OCI-LY3 (cell line): Measurements from ENCODE around the gene GARS1.

ENCODE experiments used
- H2AFZ ChIP-seq: fragments of 200-600, 300-600 bp; shearing (Covaris generic); 2 replicates; pipeline ENCODE4 v1.6.0; 2014; ENCODE audit warnings: antibody characterized with exemption, low read depth, low read length
- H3K27ac ChIP-seq: fragments of 200-600, 300-600 bp; sonication (generic); 2 replicates; pipeline ENCODE4 v1.5.1; 2014; ENCODE audit warnings: mild to moderate bottlenecking, low read length, moderate library complexity, mixed read lengths
- H3K27me3 ChIP-seq: fragments of 200-600, 300-600 bp; sonication (generic); 2 replicates; pipeline ENCODE4 v1.6.1; 2014; ENCODE audit warnings: low read depth, low read length, mixed read lengths
- H3K36me3 ChIP-seq: fragments of 200-600, 300-600 bp; sonication (generic); replicated peaks from 2 replicates; pipeline ENCODE3; 2014; ENCODE audit warnings: low read depth, low read length, mixed read lengths
- H3K4me1 ChIP-seq: fragments of 300-600, 200-600 bp; sonication (generic); 2 replicates; pipeline ENCODE4 v1.6.1; 2014; ENCODE audit warnings: low read length, mixed read lengths
- H3K4me2 ChIP-seq: fragments of 200-600, 300-600 bp; sonication (generic); 2 replicates; pipeline ENCODE4 v1.6.1; 2014; ENCODE audit warnings: low read length, mixed read lengths
- H3K4me3 ChIP-seq: fragments of 300-600, 200-600 bp; sonication (generic); 2 replicates; pipeline ENCODE4 v1.5.1; 2014; ENCODE audit warnings: antibody characterized with exemption, mild to moderate bottlenecking, low read length, moderate library complexity
- H3K79me2 ChIP-seq: fragments of 300-600, 200-600 bp; shearing (Covaris generic); 2 replicates; pipeline ENCODE4 v1.6.1; 2014; ENCODE audit warnings: mild to moderate bottlenecking, low read length, mixed read lengths
- H3K9ac ChIP-seq: fragments of 300-600, 200-600 bp; shearing (Covaris generic); 2 replicates; pipeline ENCODE4 v1.6.0; 2014; ENCODE audit warnings: mild to moderate bottlenecking, low read length, moderate library complexity
- H3K9me3 ChIP-seq: fragments of 200-600, 300-600 bp; shearing (Covaris generic); 2 replicates; pipeline ENCODE4 v1.6.1; 2014; ENCODE audit warnings: low read length, mixed read lengths; ENCODE audit not compliant: insufficient read depth
- H4K20me1 ChIP-seq: fragments of 200-600, 300-600 bp; sonication (generic); 2 replicates; pipeline ENCODE4 v1.6.1; 2016; ENCODE audit warnings: low read length, mixed read lengths; ENCODE audit not compliant: insufficient read depth
- EZH2phosphoT487 ChIP-seq: fragments of 200-600 bp; shearing (Covaris generic); IDR thresholded peaks from 2 replicates; pipeline ENCODE4 v1.6.1; 2018; ENCODE audit warnings: antibody characterized with exemption, mixed run types, low read depth
- TF ChIP-seq, protein P1 (sequence below): fragments of 200-600, 300-600 bp; sonication (generic); IDR thresholded peaks from 2 replicates; pipeline ENCODE4 v1.5.1; 2014; ENCODE audit warnings: antibody characterized with exemption, low read length, low read depth

GARS1 gene

DNA sequence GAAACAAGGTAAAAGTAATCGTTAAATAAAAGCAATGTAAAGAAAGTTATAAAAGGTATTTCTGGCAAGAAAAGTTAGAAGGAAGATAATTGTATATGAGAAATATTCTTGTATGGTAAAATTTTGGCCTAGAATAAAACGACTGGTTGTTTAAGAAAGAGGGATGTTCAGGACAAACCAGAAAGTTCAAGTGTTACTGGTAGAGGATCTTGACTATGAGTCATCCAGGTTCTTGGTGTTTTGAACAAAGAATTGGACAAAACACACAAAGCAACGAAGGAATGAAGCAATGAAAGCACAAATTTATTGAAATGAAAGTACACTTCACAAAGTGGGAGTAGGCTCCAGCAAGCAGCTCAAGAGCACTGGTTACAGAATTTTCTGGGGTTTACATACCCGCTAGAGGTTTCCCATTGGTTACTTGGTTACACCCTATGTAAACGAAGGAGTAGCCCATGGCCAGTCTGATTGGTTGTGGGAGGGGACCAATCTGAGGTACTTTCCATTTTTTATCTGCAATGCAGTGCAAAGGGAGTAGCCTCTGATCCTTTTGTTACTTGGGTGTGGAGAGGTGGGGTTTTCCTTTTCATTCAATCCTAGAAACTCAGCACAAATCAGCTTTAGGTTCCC is 22.4 kb upstream of the GARS1 start:
- Histone ChIP-seq H3K4me1 (no peaks in the 10 kb centered on the region), H3K27ac (no peak overlapping the region), H3K4me2 (no peak overlapping the region), H3K36me3 (peaks cover 11% of the 10 kb centered on the region), H3K79me2 (no peaks in the 10 kb centered on the region), H3K4me3 (no peak overlapping the region), H3K9me3 (peaks cover 7% of the 10 kb centered on the region; the same call in 1 of the 2 replicates), H4K20me1 (no peaks in the 10 kb centered on the region), H2AFZ (no peak overlapping the region), H3K27me3 (no peaks in the 10 kb centered on the region), H3K9ac (no peak overlapping the region)
- TF ChIP-seq EZH2phosphoT487, result no peak
- TF ChIP-seq, protein P1, sequence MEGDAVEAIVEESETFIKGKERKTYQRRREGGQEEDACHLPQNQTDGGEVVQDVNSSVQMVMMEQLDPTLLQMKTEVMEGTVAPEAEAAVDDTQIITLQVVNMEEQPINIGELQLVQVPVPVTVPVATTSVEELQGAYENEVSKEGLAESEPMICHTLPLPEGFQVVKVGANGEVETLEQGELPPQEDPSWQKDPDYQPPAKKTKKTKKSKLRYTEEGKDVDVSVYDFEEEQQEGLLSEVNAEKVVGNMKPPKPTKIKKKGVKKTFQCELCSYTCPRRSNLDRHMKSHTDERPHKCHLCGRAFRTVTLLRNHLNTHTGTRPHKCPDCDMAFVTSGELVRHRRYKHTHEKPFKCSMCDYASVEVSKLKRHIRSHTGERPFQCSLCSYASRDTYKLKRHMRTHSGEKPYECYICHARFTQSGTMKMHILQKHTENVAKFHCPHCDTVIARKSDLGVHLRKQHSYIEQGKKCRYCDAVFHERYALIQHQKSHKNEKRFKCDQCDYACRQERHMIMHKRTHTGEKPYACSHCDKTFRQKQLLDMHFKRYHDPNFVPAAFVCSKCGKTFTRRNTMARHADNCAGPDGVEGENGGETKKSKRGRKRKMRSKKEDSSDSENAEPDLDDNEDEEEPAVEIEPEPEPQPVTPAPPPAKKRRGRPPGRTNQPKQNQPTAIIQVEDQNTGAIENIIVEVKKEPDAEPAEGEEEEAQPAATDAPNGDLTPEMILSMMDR, result no peak

DNA sequence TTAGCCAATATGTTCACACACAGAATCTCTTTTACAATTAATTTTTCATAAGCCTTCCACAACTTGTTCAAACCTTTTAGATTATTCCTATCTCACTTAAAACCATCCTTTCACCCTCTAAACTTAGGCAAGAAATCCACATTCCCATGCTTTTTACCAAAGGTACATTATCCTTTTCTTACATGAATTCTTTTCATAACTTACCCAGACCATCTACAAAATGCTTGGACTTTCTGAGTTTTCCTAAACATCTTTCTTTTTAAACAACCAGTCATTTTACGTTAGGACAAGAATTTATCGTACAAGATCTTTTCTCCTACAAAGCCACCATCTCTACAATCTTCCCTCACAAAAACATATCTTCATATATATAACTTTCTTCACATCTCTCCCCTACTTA is 18.8 kb upstream of the GARS1 start:
- no peak overlapping the region for H3K4me3 ChIP-seq
- H3K27me3 ChIP-seq, result no peaks in the 10 kb centered on the region
- H3K9ac ChIP-seq, result no peak overlapping the region
- H2AFZ ChIP-seq, result no peak overlapping the region
- no peak overlapping the region for H3K27ac ChIP-seq
- peaks cover 7% of the 10 kb centered on the region; the same call in 1 of the 2 replicates for H3K9me3 ChIP-seq
- H3K79me2 ChIP-seq, result no peaks in the 10 kb centered on the region
- TF ChIP-seq EZH2phosphoT487, result no peak
- TF ChIP-seq, protein P1, result no peak
- H3K4me2 ChIP-seq, result no peak overlapping the region
- H3K36me3 ChIP-seq, result peaks cover 19% of the 10 kb centered on the region
- no peaks in the 10 kb centered on the region for H4K20me1 ChIP-seq
- no peaks in the 10 kb centered on the region for H3K4me1 ChIP-seq

GRCh38 chr7:30583181-30583580 is 11.5 kb upstream of the GARS1 start:
- no peaks in the 10 kb centered on the region for H3K27me3 ChIP-seq
- no peak overlapping the region for H2AFZ ChIP-seq
- H3K4me3 ChIP-seq, result no peak overlapping the region
- H3K9ac ChIP-seq, result no peak overlapping the region
- H3K4me1 ChIP-seq, result no peaks in the 10 kb centered on the region
- no peaks in the 10 kb centered on the region for H4K20me1 ChIP-seq
- no peak overlapping the region for H3K27ac ChIP-seq
- TF ChIP-seq, protein P1, result no peak
- TF ChIP-seq EZH2phosphoT487, result no peak
- no peaks in the 10 kb centered on the region for H3K79me2 ChIP-seq
- H3K36me3 ChIP-seq, result peaks cover 14% of the 10 kb centered on the region
- H3K4me2 ChIP-seq, result no peak overlapping the region
- no peaks in the 10 kb centered on the region for H3K9me3 ChIP-seq

- Histone ChIP-seq H2AFZ (no peak overlapping the region), H3K4me3 (no peak overlapping the region), H3K9ac (no peak overlapping the region), H3K36me3 (peaks cover 6% of the 10 kb centered on the region), H3K27ac (no peak overlapping the region), H4K20me1 (no peaks in the 10 kb centered on the region), H3K4me1 (no peaks in the 10 kb centered on the region), H3K79me2 (no peaks in the 10 kb centered on the region), H3K4me2 (no peak overlapping the region), H3K9me3 (no peaks in the 10 kb centered on the region), H3K27me3 (no peaks in the 10 kb centered on the region)
- TF ChIP-seq EZH2phosphoT487, result no peak
- TF ChIP-seq, protein P1, result no peak
Measured at GRCh38 chr7:30584415-30584814, 10.3 kb upstream of the GARS1 start.
